Measurements from ENCODE around the gene ZIC5.

Gene ZIC5

DNA sequence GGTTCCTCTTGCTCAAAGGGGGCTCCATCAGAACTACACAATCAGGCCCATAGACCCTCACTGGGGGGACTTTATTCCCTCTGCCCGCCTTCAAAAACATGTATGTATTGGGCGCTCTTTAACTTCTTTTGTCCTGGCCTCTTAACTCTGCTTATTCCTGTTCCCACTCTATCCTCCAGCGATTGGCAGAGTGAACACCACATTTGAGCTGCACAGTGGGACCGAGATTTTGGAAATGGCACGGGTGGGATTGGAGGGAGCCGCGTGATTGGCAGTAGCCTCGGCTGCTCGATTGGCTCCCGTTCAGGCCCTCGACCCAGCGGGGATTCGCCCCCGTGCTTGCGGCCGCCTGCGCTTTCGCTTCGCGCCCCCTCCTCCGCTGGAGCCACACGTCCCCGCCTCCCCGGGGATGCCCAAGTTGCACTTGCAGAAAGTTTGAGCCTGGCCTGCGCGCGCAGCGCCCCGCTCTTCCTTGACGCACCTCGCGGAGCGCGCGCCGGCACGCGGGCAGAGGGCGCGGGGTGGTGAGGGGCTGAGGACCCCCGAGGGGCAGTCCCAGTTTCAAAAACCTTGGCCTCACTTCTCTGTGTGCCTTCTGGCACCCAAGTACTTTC lies at the start of gene ZIC5:
TSS of gene ZIC5 (minus strand) at position 192 of the 614 bp plus-strand sequence. CDS start at position 28, 164 bp downstream.
- no peak for DNase-seq (ENCODE audit: low read depth in 1 of 2, low spot score in 1 of 2)

DNA sequence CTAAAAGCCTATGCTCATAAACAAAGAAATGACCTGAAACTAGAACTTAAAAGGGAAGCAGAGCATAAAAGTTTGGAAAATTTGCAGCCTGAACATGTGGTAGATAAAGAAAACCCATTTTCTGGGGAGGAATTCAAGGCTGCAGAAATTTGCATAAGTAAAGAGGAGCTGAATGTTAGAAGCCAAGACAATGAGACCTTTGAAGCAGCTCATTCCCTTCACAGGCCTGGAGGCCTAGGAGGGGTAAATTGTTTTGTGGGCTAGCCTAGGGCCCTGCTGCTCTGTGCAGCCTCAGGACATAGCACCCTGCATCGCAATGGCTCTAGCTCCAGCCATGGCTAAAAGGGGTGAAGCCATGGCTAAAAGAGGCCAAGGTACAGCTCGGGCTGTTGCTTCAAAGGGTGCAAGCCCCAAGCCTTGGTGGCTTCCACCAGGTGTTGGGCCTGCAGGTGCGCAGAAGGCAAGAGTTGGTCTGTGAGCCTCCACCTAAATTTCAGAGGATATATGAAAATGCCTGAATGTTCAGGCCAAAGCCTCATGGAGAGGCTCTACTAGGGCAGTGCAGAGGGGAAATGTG lies 48.3 kb upstream of the ZIC5 start:
- DNase-seq (ENCODE audit: low read depth in 1 of 2, low spot score in 1 of 2), result no peak

DNA sequence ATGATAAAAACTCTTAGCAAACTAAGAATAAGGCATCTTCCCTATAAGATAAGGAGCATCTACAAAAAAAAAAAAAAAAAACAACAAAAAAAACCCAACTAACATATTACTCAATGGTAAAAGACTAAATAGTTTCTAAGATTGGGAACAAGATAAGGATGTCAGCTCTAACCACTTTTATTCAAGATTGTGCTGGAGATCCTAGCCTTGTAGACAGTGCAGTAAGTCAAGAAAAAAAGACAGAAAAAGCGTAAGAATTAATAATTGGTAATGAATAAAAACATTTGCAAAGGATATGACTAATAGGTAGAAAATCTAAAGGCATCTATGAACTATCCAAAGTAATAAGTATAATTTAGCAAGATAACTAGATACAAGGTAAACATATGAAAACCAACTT lies 43.1 kb upstream of the ZIC5 start:
- DNase-seq (ENCODE audit: low read depth in 1 of 2, low spot score in 1 of 2), result no peak

DNA sequence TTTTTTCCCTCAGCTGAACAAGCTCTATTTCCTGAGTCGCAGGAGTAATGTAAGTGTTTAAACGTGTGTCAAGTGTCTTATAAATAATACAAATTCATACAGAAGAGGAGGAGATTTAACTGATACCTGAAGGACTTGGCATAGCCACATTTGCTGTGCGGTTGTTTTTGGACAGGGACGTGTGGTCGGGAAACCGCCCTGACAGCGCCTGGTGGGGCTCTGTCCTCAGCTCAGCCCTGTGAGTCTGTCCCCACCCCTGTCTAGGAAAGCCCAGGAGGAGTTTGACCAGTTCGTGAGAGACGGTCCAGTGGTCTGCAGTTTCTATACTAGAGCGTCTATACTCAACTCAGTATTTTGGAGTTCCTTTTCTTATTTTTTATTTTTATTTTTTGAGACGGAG lies 26.7 kb upstream of the ZIC5 start:
- DNase-seq (ENCODE audit: low read depth in 1 of 2, low spot score in 1 of 2), result no peak

DNA sequence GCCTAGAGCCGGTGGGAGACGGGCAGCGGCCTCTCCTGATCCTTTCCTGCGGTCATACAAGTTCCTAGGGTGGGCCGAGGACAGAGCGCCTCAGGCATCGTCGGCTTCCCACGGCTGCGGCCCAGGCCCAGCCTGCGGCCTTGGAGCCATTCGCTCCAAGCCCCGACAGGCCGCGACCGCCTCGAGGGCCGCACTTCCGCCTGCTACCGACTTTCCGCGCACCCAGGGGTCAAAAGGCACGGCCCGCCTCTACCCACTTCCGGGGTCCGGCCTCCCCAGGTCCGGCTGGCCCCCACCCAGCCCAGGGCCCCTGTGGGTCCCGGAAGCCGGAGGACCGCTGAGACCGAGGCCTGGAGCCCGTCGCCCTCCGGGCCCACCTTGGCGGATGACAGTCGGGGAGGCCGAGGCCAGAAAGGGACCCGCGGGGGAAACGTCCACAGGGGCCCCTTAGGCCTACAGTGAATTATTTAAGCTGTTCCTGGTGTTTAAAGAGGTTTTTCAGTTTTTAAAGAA lies 26.2 kb upstream of the ZIC5 start:
- no peak for DNase-seq (ENCODE audit: low read depth in 1 of 2, low spot score in 1 of 2)

DNA sequence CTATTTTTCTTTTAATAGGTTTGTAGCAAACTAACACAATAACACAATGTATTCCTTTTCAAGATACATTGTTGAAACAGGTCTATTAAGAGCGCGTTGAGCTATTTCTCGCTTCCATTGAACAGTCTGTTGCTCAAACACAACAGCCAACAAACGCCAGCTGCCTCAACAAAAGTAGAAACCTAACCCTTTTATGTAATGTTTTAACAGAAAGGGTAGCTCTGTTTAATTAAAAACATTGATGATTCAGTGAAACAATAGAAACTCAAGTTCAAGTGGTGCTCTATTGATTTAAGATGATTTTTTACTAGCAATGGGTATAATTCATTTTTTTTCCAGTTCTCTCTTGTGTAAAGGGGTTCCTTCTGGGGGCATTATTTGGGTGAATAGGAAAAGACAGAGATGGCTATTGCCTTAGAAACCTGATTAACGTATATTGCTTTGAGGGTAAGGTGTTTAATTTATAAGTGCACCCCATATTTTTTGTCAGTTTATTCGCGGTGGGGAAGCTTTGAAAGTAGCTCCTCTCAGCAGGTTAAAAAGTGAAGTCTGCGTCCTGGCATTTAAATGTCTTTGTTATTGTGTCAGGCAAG lies 24.9 kb upstream of the ZIC5 start:
- no peak for DNase-seq (ENCODE audit: low read depth in 1 of 2, low spot score in 1 of 2)

DNA sequence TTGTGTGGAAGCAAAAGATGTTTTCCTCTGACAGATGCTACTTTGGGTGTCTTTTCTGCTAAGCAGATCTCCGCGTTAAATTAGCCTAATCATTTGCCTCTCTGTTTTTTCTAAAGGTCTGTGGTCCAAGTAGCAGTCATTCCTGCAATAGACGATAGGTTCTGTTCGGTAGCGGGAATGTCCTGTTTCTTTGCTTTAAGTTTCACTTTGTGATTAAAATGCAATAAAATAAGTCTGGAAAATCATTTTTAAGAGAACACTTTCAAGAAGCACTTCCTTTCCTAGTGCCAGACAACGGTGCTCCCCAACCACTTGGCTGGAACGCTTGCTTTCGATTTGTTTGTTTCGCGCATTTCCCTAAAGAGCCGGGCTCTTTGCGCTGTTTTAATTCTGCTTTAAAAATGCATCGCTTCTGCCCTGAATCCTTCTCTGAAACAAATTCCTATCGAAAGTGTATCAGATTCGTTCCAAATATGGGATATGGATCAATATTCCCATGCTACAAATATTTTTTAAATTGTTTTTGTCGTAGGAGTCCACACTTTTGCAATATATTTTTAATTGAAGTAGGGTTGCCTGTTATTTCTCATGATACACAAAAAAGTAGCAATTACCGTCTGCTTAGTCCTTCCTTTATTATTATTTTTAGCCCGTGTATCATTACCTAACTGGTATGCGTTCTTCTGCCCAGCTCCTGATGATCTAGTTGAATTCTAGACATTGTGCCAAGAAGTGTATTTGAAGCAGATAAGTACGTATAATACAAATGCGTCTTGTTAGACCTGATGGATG lies 24.2 kb upstream of the ZIC5 start:
- no peak for DNase-seq (ENCODE audit: low read depth in 1 of 2, low spot score in 1 of 2)

DNA sequence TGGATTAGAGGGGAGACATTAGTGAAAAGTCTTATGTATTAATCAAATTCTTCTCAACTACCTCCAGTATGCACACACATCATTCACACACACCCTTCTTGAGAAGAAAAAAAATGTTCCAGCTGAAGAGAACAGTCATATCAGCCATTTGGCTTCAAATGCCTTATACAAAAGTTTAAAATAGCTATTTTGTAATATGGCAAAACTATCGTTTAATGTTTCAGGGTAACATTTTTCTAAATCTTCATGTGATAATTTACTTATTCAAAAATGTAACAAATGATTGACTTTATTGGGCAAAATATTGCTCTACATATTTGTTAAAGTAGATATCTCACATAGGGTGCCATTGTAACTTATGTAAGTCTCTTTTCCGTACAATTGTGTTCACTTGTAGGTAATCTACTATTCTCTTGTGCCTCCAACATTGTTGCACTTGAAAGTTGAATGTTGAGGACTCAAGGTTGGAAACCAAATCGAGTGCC lies 23.6 kb upstream of the ZIC5 start:
- no peak for DNase-seq (ENCODE audit: low read depth in 1 of 2, low spot score in 1 of 2)

DNA sequence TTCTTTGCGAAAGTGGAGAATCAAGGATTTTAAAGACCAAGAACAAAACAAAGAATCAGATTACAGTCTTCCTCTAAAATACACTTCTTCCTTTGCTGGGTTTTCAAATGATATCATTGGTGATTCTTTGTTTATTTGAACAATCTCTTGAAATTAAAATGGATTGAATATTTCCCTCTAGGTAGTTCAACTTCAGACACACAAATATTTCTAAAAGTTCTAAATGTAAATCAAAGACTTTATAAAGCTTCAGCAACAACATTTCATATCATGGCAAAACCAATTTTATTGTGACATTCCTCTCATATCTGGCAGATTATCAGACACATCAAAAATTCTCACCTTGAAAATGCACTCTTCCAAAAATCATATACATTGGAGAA lies 23.1 kb upstream of the ZIC5 start:
- no peak for DNase-seq (ENCODE audit: low read depth in 1 of 2, low spot score in 1 of 2)

DNA sequence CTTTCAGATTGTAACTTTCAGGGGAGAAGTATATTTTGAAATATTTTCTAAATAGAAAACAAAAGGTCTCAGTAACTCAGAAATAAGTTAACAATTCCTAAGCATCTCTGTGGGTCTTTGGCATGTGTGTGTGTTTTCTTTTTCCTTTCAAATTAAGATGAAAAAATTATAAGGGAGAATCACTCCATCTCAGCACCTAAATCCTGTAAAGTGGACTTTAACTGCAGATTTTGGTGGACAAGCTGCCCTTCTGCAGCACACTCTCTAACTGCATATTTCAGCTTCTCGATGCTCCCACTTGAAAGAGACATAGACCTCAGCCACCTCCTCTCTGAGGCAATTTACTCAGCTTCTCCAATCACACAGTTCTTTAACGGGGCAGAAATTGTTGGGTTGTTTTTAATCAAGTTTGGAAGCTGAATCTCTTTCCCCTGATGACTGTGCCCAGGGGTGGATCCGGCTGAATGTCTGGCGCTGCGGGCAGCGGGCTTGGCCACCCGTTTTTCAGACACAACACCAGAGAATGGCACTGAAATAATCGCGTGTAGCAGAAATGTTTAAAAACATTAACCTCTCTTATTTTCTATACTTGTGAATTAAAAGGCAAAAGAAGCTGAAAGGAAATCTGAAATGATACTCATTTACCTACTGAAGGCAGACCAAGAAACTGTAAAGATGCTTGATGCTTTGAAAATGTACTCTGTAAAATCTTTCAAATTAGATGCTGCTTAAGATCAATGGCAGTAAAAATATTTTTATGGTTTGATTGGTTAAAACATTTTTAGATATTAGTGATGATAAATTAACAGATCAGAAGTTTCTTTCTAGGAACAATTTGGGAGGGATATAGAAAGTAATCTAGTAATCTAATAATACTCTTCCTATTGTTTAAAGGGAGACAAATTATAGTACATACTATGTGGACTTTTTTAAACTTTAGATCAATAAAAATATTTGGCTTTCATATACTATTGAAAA lies 22.4 kb upstream of the ZIC5 start:
- DNase-seq (ENCODE audit: low read depth in 1 of 2, low spot score in 1 of 2), result no peak

DNA sequence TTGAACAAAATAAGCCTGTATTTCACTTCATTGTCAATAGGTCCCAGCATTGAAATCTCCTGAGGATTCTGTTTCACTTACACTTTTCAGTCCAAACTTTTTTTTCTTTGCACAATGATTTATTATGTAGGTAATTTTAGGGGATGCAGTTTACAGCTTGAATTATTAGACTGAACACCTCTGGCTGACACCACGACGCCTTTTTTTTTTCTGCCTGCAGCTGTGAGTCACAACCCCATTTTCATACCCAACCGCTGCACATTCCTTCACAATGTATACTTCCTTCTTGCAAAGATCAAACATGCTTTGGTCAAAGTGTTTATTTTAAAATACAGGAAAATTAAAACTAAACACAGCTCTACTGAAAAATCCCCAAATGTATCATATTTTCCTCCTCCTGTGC lies 21.4 kb upstream of the ZIC5 start:
- DNase-seq (ENCODE audit: low read depth in 1 of 2, low spot score in 1 of 2), result no peak

DNA sequence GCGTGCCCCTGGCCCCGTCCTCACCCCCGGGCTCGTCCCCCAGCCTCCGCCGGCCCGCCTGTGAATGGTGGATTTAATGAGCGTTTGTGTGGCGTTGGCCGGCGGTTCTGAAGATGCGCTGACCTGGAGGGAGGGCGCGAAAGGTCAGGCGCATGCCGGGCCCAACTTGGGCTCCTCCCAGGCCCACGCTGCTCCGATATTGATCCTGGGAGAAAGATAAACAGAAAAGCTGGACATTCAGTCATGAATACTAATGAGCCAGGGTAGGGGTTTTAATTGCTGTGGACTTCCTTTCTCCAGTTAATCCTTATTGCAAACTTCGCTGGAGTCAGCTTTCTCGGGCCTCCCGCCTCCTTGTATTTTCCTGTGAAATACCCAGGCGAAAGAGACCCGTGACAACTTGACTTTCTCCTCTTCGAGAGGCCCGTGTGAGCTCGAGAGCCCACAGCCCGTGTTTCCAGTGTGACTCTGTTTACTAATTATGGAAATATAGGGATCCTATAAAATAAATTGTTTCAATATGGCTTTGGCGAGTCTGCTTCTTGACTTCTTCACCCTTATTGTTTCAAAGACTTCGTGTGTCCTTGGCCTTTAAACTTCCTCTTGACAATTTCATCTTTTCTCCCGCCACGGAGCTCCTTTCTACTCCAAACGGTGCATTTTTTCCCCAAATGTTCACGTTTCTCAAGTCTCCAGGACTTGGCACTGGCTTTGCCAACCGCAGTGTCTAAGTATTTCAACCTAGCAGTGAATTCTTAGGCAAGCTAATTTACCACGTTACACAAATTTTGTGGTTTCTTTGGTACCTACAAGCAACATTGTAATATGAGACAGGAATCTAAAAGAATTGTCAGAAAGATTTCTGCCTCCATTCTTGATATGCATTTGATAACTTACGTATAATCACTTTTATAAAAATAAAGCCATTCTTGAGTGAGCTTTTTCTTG lies 20.5 kb upstream of the ZIC5 start:
- DNase-seq (ENCODE audit: low read depth in 1 of 2, low spot score in 1 of 2), result no peak

DNA sequence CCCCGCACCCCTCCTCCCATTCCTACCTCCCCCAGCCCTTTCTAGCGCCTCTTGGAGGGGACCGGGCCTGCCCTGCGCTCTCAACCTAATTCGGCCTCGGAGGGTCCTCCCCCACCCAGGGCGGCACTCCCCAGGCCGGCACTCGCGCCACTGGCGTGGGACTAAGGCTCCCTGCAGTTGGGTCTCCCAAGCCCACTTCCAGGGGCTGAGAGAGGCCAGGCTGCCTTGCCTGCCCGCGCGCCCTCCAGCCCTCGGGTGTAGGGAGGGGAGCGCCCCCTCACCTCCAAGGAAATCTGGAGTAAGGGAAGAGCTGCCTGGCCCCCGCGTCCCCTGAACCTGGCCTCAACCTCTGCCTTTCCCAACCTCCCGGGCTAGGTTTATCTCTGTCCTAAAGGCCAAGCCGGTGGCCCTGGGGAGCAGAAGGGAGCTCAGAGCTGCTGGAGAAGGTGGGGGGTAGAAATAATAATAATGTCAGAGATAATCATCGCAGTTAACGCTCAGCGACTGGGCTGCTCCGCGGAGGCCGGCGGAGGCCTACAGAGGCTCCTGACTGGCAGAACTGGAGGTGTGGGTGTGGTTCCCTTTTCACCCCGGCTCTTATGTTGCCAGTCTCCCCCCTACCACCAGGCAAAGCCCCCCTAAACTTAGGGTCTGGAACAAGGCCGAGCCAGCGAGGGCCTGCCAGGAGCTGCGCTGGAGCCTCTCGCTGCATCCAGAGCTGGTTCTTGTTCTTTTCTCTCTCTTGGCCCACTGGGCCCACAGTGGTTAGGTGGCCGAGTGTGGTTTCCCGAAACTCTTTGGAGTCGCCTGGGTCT lies 19.7 kb upstream of the ZIC5 start:
- DNase-seq (ENCODE audit: low read depth in 1 of 2, low spot score in 1 of 2), result no peak

DNA sequence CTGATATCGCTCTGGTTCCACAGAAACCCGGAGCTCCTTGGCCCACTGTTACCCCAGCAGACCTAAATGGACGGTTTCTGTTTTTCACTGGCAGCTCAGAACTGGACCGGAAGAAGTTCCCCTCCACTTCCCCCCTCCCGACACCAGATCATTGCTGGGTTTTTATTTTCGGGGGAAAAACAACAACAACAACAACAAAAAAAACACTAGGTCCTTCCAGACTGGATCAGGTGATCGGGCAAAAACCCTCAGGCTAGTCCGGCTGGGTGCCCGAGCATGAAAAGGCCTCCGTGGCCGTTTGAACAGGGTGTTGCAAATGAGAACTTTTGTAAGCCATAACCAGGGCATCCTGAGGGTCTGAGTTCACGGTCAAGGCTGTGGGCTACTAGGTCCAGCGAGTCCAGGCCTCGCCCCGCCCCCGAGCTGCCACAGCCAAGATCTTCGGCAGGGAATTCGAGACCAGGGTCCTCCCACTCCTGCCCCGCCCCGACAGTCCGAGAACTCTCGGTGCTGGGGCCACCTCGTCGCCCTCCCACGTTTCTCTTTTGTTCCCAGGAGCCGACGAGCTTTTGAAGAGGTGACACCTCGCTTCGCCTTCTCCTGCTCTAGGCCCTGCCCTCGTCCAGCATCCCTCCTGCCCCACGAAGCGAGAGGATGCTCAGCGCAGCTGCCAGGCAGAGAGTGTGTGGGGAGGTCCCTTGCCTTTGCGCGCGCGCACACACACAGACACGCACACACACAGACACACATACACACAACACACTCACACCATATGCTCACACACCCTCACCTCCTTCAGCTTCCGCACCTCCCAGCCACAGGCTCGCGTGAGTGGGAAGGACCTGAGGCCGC lies 18.8 kb upstream of the ZIC5 start:
- no peak for DNase-seq (ENCODE audit: low read depth in 1 of 2, low spot score in 1 of 2)

DNA sequence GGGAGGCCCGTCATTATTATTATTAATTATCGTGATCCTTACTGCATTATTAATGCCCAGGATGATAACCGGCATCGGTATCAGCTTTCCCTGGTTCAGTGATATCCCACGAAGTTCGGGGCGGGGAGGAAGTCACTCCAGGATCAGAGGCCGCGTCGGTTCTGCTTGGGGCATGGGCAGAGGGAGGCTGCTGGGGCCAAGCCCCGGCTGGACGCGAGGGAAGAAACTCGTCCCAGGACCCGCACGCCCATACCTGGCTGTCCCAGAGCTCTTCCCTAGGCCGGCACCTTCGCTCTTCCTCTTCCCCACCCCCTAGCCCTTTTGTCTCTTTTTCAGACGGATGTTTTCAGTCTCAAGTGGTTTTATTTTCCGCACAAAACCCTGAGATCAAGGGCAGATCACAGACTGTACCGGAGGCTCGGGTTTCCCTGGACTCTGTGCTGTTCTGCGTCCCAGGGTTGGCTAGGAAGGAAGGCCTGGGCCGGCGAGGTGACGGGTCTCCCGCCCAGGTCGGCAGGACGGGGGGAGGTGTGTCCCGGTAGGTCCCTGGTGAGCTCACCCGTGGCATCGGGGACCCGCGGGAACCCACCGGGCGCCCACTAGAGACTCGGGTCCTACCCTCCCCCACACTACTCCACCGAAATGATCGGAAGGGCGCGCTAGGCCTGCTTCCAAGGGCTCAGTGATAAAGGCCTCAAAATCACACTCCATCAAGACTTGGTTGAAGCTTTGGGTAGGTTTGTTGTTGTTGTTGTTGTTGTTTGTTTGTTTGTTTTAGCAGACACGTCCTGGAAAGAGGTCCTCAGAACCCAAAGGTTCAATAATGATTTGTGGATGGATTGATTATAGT lies 17.9 kb upstream of the ZIC5 start:
- no peak for DNase-seq (ENCODE audit: low read depth in 1 of 2, low spot score in 1 of 2)

DNA sequence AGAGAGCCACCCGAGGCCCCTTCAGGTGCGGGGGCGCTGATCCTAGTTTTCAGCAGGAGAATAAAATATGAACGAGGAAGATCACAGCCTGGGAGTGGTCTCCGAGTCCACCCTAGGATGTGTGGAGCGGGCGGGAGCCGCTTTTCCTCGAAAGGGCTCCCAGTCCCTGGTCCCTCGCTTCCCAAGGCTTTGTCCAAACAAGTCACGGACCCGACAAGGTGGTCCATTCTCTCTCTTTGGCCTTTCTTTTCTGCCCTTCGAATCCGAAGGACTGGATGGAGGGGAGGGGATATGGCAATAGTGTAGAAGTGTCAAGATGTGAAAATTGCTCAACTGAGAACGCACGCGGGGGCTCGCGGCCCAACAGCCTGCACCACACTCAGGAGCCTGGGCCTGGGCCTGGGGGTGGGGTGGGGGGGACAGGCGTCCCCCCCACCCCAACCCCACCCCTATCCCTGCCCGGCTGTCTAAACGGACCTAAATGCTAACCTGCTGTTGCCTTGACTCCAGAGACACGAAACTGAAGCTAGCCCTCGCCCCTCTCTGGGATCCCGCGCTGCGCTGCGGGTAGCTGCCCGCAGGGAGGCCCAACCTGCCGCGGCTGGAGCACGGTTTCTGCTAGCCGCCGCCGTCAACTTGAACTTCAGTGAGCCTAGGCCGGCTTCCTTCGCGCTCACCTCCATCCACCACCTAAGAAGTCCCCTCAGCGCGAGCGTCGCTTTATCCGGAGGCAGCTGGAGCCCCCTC lies 17.1 kb upstream of the ZIC5 start:
- no peak for DNase-seq (ENCODE audit: low read depth in 1 of 2, low spot score in 1 of 2)

Measured in activated CD4-positive, alpha-beta T cell treated with anti-CD3 and anti-CD28 coated beads, Interleukin-2, amount 50 U/mL, for 24 hours (primary cell).